ENCODE results near the gene TRABD2B. TPM values are rescaled to one million over a fixed set of nuclear protein-coding genes. Genes with fewer than 3 reads are reported as not detected.

The TRABD2B gene
- polyA plus RNA-seq: 1 to 10 TPM in 2 of 4 donors, under 1 TPM in 1, not detected in 1; under 0.01 to 2.6 (median 2.2) TPM
- long read RNA-seq, donor 1: 0 reads
- long read RNA-seq, donor 2: 0 reads
- long read RNA-seq, donor 3: 0 reads
- long read RNA-seq, donor 4: 0 reads
- long read RNA-seq, donor 5: 0 reads
- long read RNA-seq, donor 6, full-length matches to known transcripts: 1 of 1 reads
- long read RNA-seq, donor 6, partial matches to known transcripts: 0 of 1 reads
- long read RNA-seq, donor 6, other reads (novel, unspliced or antisense): 0 of 1 reads
- long read RNA-seq, donor 7: 0 reads
- long read RNA-seq, donor 8: 0 reads
- long read RNA-seq, donor 9: 0 reads
- long read RNA-seq, donor 10: 0 reads

DNA sequence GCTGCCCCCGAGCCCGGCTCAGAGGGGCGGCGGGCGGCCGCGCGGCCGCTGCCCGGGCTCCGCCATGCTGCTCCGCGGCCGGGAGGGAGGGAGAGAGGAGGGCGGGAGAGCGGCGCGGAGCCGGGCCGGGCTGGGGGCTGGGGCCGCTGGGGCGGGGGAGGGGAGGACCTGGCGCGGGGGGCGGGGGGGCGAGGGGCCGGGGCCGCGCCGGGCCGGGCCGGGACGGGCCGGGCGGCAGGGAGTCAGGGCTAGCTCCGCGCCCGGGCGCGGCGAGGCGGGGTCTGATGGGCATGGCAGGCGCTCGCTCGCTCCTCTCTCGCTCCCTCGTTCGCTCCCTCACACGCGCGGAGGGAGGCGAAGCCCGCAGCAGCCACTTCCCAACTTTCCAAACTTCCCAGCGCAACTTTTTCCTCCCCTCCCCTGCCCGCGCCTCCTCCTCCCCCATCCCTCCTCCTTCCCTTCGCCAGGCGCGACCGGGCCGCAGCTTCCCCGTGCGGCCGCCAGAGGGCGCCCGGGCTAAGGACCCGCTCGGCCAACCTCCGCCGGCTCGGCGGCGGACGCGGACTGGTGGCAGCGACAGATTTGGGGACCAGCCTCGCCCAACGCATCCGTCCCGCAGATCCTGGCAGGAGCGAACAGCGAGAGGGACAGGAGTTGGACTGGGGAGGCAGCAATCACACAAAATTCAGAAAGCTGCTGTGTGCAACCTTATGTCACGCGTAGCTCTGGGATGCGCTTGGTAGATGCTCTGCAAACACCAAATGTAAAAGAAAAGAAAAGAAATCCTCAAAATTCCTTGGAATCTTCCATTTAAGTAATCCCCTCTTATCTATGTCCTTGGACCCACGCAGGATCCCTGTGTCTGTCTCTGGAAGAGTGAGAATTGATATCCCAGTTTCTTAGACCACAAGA is at the start of gene TRABD2B:
Gene TRABD2B, minus strand, starts transcription at position 97 of the 912 bp plus-strand sequence.
- Histone ChIP-seq H3K4me1 (ENCODE audit: control insufficient read depth in 3 of 3, insufficient read depth in 2 of 3, low read depth in 1 of 3, low read length in 2 of 3) (peaks cover 0 to 21% (median 0%) of the 10 kb centered on the region in 3 donors), H3K27ac (ENCODE audit: low read depth in 1 of 3, low read length in 2 of 3) (peak within 1 kb of the TSS in 2 of 3 donors; percentile 62 to 71), H3K27me3 (ENCODE audit: control insufficient read depth in 3 of 3, insufficient read depth in 3 of 3, low read length in 3 of 3) (peaks cover 5 to 7% (median 6%) of the 10 kb centered on the region in 3 donors), H3K36me3 (ENCODE audit: control insufficient read depth in 3 of 3, insufficient read depth in 2 of 3, low read depth in 1 of 3, low read length in 3 of 3) (peaks cover 0 to 15% (median 0%) of the 10 kb centered on the region in 3 donors), H3K9me3 (ENCODE audit: control insufficient read depth in 2 of 2, insufficient read depth in 1 of 2, low read depth in 1 of 2, low read length in 1 of 2) (no peaks in the 10 kb centered on the region), H3K4me3 (ENCODE audit: low read depth in 1 of 3, low read length in 3 of 3) (peak within 1 kb of the TSS; percentile 20 to 59 (median 55))
- FAIRE-seq (no peak), DNase-seq (peak; percentile 62 to 92)
- 4 to 9% (median 9%) methylated on average over 25 to 70 of the region's 86 CpGs for WGBS, 3 donors

DNA sequence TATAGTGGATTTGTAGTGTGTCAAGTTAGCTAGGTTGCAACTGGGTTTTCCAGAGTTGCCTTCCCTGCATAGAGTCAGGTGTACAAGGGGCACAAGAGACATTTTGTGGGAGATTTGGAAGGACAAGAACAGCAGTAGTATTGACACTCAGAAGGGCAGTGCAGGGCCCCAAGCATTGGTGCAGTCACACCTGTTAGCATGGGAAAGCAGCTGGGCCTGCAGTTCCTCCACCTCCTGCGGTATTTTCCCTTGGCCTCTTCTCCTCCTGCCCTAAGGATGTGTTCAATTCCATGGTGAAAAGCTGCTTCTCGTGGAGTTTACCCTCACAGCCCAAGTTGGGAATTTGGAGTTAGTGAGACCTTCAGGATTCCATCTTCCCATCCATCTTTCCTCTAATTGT is 47.1 kb upstream of the TRABD2B start:
- H3K9me3 ChIP-seq (ENCODE audit: control insufficient read depth in 2 of 2, insufficient read depth in 1 of 2, low read depth in 1 of 2, low read length in 1 of 2): no peaks in the 10 kb centered on the region
- no peaks in the 10 kb centered on the region for H3K36me3 ChIP-seq (ENCODE audit: control insufficient read depth in 3 of 3, insufficient read depth in 2 of 3, low read depth in 1 of 3, low read length in 3 of 3)
- H3K4me1 ChIP-seq (ENCODE audit: control insufficient read depth in 3 of 3, insufficient read depth in 2 of 3, low read depth in 1 of 3, low read length in 2 of 3): peaks cover 0 to 32% (median 5%) of the 10 kb centered on the region in 3 donors
- FAIRE-seq: no peak
- no peak overlapping the region for H3K27ac ChIP-seq (ENCODE audit: low read depth in 1 of 3, low read length in 2 of 3)
- H3K27me3 ChIP-seq (ENCODE audit: control insufficient read depth in 3 of 3, insufficient read depth in 3 of 3, low read length in 3 of 3): no peaks in the 10 kb centered on the region
- DNase-seq: no peak
- WGBS, 3 donors: 29 to 61% (median 30%) methylated on average over 2 of the region's 2 CpGs
- H3K4me3 ChIP-seq (ENCODE audit: low read depth in 1 of 3, low read length in 3 of 3): no peak overlapping the region

DNA sequence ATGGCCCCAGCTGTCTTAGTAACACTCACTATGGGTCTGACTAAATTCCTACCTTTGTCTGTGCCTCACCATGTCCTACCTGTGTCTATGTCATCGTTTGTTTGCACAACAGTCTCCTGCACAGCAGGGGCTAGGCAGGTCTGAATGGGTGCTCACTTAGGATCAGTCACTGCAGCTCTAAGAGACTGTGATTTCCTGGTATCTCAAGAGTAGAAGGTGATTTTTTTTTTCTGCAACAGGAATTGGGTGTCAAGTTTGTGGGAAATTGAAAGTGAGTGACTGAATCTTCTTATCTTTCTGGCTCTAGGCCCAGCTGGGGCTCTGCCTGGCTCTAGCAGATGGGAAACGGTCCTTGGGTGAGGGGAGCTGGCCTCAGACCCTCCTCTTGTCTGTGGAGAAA is 46.4 kb upstream of the TRABD2B start:
- H3K4me3 ChIP-seq (ENCODE audit: low read depth in 1 of 3, low read length in 3 of 3): no peak overlapping the region
- peak; percentile 29 to 61 for DNase-seq
- no peak overlapping the region for H3K27ac ChIP-seq (ENCODE audit: low read depth in 1 of 3, low read length in 2 of 3)
- H3K4me1 ChIP-seq (ENCODE audit: control insufficient read depth in 3 of 3, insufficient read depth in 2 of 3, low read depth in 1 of 3, low read length in 2 of 3): peaks cover 0 to 29% (median 5%) of the 10 kb centered on the region in 3 donors
- H3K36me3 ChIP-seq (ENCODE audit: control insufficient read depth in 3 of 3, insufficient read depth in 2 of 3, low read depth in 1 of 3, low read length in 3 of 3): no peaks in the 10 kb centered on the region
- WGBS, 3 donors: 9 to 51% (median 11%) methylated on average over 2 of the region's 2 CpGs
- H3K9me3 ChIP-seq (ENCODE audit: control insufficient read depth in 2 of 2, insufficient read depth in 1 of 2, low read depth in 1 of 2, low read length in 1 of 2): no peaks in the 10 kb centered on the region
- H3K27me3 ChIP-seq (ENCODE audit: control insufficient read depth in 3 of 3, insufficient read depth in 3 of 3, low read length in 3 of 3): no peaks in the 10 kb centered on the region
- no peak for FAIRE-seq

DNA sequence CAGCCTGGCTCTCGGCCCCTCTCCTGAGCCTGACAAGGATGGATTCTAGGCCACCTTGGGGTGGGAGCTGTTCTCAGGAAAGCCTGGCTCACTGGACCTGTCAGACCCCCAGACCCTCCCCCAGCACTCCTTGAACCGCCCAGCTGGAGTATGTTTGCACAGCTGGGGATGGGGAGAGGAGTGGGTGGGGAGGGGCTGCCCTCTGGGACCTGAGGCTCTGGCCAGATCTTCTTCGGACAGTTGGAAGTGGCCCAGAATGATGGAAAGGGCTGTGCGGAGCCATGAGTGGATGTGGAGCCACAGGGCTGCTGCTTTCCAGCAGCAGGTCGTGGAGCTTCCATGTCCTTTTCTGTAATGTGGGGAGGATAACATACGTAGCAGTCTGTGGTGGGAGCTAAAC is 43.0 kb upstream of the TRABD2B start:
- no peaks in the 10 kb centered on the region for H3K9me3 ChIP-seq (ENCODE audit: control insufficient read depth in 2 of 2, insufficient read depth in 1 of 2, low read depth in 1 of 2, low read length in 1 of 2)
- H3K36me3 ChIP-seq (ENCODE audit: control insufficient read depth in 3 of 3, insufficient read depth in 2 of 3, low read depth in 1 of 3, low read length in 3 of 3): no peaks in the 10 kb centered on the region
- H3K4me3 ChIP-seq (ENCODE audit: low read depth in 1 of 3, low read length in 3 of 3): no peak overlapping the region
- no peak overlapping the region for H3K27ac ChIP-seq (ENCODE audit: low read depth in 1 of 3, low read length in 2 of 3)
- no peaks in the 10 kb centered on the region for H3K27me3 ChIP-seq (ENCODE audit: control insufficient read depth in 3 of 3, insufficient read depth in 3 of 3, low read length in 3 of 3)
- WGBS, 3 donors: 57 to 80% (median 79%) methylated on average over 6 of the region's 6 CpGs
- no peak for FAIRE-seq
- no peak for DNase-seq
- H3K4me1 ChIP-seq (ENCODE audit: control insufficient read depth in 3 of 3, insufficient read depth in 2 of 3, low read depth in 1 of 3, low read length in 2 of 3): peaks cover 0 to 29% (median 5%) of the 10 kb centered on the region in 3 donors

DNA sequence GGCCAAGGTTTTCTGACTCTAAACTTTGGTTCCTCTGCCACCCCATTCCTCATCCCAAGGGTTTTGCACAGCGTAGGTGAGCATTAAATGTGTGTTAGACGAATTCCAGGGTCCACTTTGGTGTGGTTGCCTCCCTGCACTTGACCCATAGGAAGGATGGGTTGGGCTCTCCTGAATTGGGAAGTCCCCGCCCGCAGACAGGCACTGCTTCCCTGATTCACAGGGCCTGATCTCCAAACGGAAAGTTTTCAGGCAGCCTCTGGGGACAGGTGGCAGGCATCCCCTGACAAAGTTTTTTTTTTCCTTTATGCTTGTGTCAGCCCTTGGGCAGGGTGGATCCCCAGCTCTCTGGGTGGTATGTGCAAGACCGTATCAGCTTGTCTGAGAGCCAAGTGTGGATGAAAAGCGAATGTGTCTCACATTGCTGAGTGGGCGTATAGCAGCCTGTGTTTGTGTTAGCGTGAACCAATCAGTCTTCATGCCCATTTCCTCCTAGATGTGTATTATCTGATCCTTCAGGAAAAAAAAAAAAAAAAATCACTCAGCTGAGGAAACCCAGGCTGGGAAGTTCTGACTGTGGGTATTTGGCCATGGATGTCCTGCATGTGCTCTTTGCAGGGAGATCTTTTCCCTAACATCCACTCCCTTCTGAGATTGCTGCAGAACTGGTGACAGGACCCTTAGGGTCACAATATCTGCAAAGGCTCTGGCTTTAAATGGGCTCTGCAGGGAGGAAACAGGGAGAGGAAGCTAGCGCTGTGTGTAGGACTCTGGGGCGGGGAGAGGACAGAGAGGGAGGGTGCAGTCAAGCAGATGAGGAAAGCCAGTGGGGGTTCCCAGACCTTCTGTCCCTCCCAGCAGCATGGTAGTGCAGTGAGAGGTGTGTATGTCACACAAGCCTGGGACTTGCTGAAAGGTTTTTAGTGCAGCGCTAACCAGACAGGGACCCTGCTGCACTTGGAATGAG is 42.2 kb upstream of the TRABD2B start:
- DNase-seq (peak in 1 of 2 donors; percentile 16), FAIRE-seq (no peak)
- no peaks in the 10 kb centered on the region for H3K27me3 ChIP-seq (ENCODE audit: control insufficient read depth in 3 of 3, insufficient read depth in 3 of 3, low read length in 3 of 3)
- peaks cover 0 to 29% (median 5%) of the 10 kb centered on the region in 3 donors for H3K4me1 ChIP-seq (ENCODE audit: control insufficient read depth in 3 of 3, insufficient read depth in 2 of 3, low read depth in 1 of 3, low read length in 2 of 3)
- no peaks in the 10 kb centered on the region for H3K36me3 ChIP-seq (ENCODE audit: control insufficient read depth in 3 of 3, insufficient read depth in 2 of 3, low read depth in 1 of 3, low read length in 3 of 3)
- H3K4me3 ChIP-seq (ENCODE audit: low read depth in 1 of 3, low read length in 3 of 3): no peak overlapping the region
- no peaks in the 10 kb centered on the region for H3K9me3 ChIP-seq (ENCODE audit: control insufficient read depth in 2 of 2, insufficient read depth in 1 of 2, low read depth in 1 of 2, low read length in 1 of 2)
- WGBS, 3 donors: 40 to 48% (median 44%) methylated on average over 12 of the region's 12 CpGs
- H3K27ac ChIP-seq (ENCODE audit: low read depth in 1 of 3, low read length in 2 of 3): no peak overlapping the region

GRCh38 chr1:48038270-48038767 is 41.1 kb upstream of the TRABD2B start:
- H3K4me1 ChIP-seq (ENCODE audit: control insufficient read depth in 3 of 3, insufficient read depth in 2 of 3, low read depth in 1 of 3, low read length in 2 of 3): peaks cover 0 to 20% (median 5%) of the 10 kb centered on the region in 3 donors
- DNase-seq (no peak), FAIRE-seq (no peak)
- H3K4me3 ChIP-seq (ENCODE audit: low read depth in 1 of 3, low read length in 3 of 3): no peak overlapping the region
- H3K36me3 ChIP-seq (ENCODE audit: control insufficient read depth in 3 of 3, insufficient read depth in 2 of 3, low read depth in 1 of 3, low read length in 3 of 3): no peaks in the 10 kb centered on the region
- no peaks in the 10 kb centered on the region for H3K27me3 ChIP-seq (ENCODE audit: control insufficient read depth in 3 of 3, insufficient read depth in 3 of 3, low read length in 3 of 3)
- H3K9me3 ChIP-seq (ENCODE audit: control insufficient read depth in 2 of 2, insufficient read depth in 1 of 2, low read depth in 1 of 2, low read length in 1 of 2): no peaks in the 10 kb centered on the region
- 78 to 89% (median 85%) methylated on average over 2 of the region's 2 CpGs for WGBS, 3 donors
- no peak overlapping the region for H3K27ac ChIP-seq (ENCODE audit: low read depth in 1 of 3, low read length in 2 of 3)

DNA sequence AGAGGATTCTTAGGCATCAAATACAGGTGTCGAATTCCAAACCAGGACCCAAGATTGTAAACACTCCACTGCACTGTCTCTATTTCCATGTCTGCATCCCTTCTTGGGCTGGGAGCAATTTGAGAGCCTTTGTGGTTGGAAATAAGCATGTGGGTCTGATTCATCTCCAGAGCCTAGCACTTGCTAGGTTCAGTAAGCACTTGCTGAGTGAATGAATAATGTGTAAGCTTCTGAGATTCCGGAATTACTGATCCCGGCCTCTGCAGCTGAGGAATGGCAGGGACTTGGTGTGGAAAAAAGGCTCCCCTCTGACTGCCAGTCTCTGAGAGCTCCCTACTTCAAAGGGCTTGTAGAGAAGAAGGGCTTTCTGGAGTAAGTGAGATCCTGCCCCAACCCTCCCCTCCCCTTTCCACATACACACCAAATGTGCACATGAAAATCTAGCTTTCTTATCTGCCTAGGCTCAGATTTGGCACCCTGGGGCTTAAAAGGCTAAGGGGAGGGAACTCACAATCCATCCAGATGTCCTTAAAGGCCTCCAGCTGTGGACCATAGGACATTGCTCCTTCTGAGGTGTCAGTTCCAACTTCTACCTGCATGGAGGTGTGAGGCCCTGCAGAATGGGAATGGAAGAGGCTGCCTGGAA is 39.6 kb upstream of the TRABD2B start:
- WGBS, 3 donors: 78 to 95% (median 82%) methylated on average over 3 of the region's 3 CpGs
- DNase-seq (no peak), FAIRE-seq (no peak)
- no peaks in the 10 kb centered on the region for H3K27me3 ChIP-seq (ENCODE audit: control insufficient read depth in 3 of 3, insufficient read depth in 3 of 3, low read length in 3 of 3)
- peaks cover 0 to 12% (median 2%) of the 10 kb centered on the region in 3 donors for H3K4me1 ChIP-seq (ENCODE audit: control insufficient read depth in 3 of 3, insufficient read depth in 2 of 3, low read depth in 1 of 3, low read length in 2 of 3)
- H3K9me3 ChIP-seq (ENCODE audit: control insufficient read depth in 2 of 2, insufficient read depth in 1 of 2, low read depth in 1 of 2, low read length in 1 of 2): no peaks in the 10 kb centered on the region
- no peaks in the 10 kb centered on the region for H3K36me3 ChIP-seq (ENCODE audit: control insufficient read depth in 3 of 3, insufficient read depth in 2 of 3, low read depth in 1 of 3, low read length in 3 of 3)
- H3K27ac ChIP-seq (ENCODE audit: low read depth in 1 of 3, low read length in 2 of 3): no peak overlapping the region
- H3K4me3 ChIP-seq (ENCODE audit: low read depth in 1 of 3, low read length in 3 of 3): no peak overlapping the region

Data from small intestine (tissue), 16 donors.